H1 (cell line): ENCODE data around the gene TP53I3. TPM values are rescaled to one million over a fixed set of nuclear protein-coding genes. Genes with fewer than 3 reads are reported as not detected.

Experiments used
- CTCF ChIA-PET: fragments of 300-600 bp; sonication (Branson Sonifier 250); formaldehyde crosslinking; loops from one replicate; lab custom pipeline; 2021; ENCODE audit not compliant: partially characterized antibody; lab: Charles Lee
- POLR2A ChIA-PET: fragments of 300-600 bp; sonication (Branson Sonifier 250); formaldehyde crosslinking; loops from one replicate; lab custom pipeline; 2021; ENCODE audit warnings: inconsistent platforms; ENCODE audit not compliant: partially characterized antibody; lab: Charles Lee
- DNase-seq, 2 experiments: peaks; one replicate each; pipeline versions ENCODE4 v3.0.0 to v3.0.0-alpha.2; 2010 to 2022; ENCODE audit warnings: low spot score in 2 of 2, low read depth in 1 of 2, mixed read lengths in 1 of 2
- FAIRE-seq: peaks from 2 replicates; lab custom pipeline; 2011; peaks lifted over from hg19 to GRCh38; lab: Jason Lieb, UNC
- H2AFZ ChIP-seq: 2 replicates; pipeline ENCODE4 v1.8.1; 2012; ENCODE audit warnings: low read length, inconsistent platforms
- H2AK5ac ChIP-seq: 2 replicates; pipeline ENCODE4 v1.6.1; 2013; ENCODE audit warnings: low read depth, low read length
- H2BK120ac ChIP-seq: replicated peaks from 2 replicates; pipeline ENCODE3; 2013; ENCODE audit warnings: low read depth, low read length, inconsistent platforms
- H2BK12ac ChIP-seq: 2 replicates; pipeline ENCODE4 v1.6.1; 2013; ENCODE audit warnings: low read depth, low read length
- H2BK15ac ChIP-seq: 2 replicates; pipeline ENCODE4 v1.6.1; 2013; ENCODE audit warnings: low read length
- H2BK20ac ChIP-seq: 2 replicates; pipeline ENCODE4 v1.6.1; 2013; ENCODE audit warnings: low read length
- H2BK5ac ChIP-seq: 2 replicates; pipeline ENCODE4 v1.6.1; 2013; ENCODE audit warnings: low read depth, low read length
- H3K14ac ChIP-seq: 2 replicates; pipeline ENCODE4 v1.6.1; 2013; ENCODE audit warnings: inconsistent platforms; ENCODE audit not compliant: insufficient read length
- H3K18ac ChIP-seq: 2 replicates; pipeline ENCODE4 v1.6.1; 2013; ENCODE audit warnings: low read length; ENCODE audit errors: extremely low read depth
- H3K23ac ChIP-seq: 2 replicates; pipeline ENCODE4 v1.6.1; 2013; ENCODE audit warnings: inconsistent platforms; ENCODE audit not compliant: insufficient read length
- H3K23me2 ChIP-seq: 2 replicates; pipeline ENCODE4 v1.6.1; 2013; ENCODE audit warnings: low read depth, low read length
- H3K27ac ChIP-seq: 2 replicates; pipeline ENCODE4 v1.6.1; 2011; ENCODE audit warnings: low read depth, low read length, inconsistent platforms
- H3K27me3 ChIP-seq, 4 experiments: replicated peaks in 1 of 4; 1 replicate in 1 of 4; 2 replicates in 3 of 4; pipeline versions ENCODE4 v1.6.1 to v1.8.1; 2011 to 2013; ENCODE audit warnings: low read length in 3 of 4, mild to moderate bottlenecking in 3 of 4, inconsistent platforms in 2 of 4, mixed read lengths in 2 of 4, moderate library complexity in 1 of 4; ENCODE audit not compliant: control insufficient read depth in 3 of 4, insufficient read depth in 3 of 4; ENCODE audit errors: extremely low read depth in 1 of 4
- H3K36me3 ChIP-seq, 4 experiments: 2 replicates each; pipeline versions ENCODE4 v1.6.1 to v1.8.1; 2011 to 2013; ENCODE audit warnings: mild to moderate bottlenecking in 4 of 4, low read length in 3 of 4, moderate library complexity in 2 of 4, control low read depth in 1 of 4, inconsistent platforms in 1 of 4; ENCODE audit not compliant: insufficient read depth in 4 of 4, control insufficient read depth in 2 of 4
- H3K4ac ChIP-seq: replicated peaks from 2 replicates; pipeline ENCODE3; 2013; ENCODE audit warnings: low read length, low read depth, mixed read lengths, inconsistent platforms; ENCODE audit not compliant: insufficient read length
- H3K4me1 ChIP-seq, 4 experiments: replicated peaks in 1 of 4; 1 replicate in 1 of 4; 2 replicates in 3 of 4; pipeline versions ENCODE4 v1.6.1 to v1.8.1; 2011 to 2013; ENCODE audit warnings: low read length in 3 of 4, inconsistent platforms in 2 of 4, mixed read lengths in 1 of 4; ENCODE audit not compliant: insufficient read depth in 4 of 4, control insufficient read depth in 3 of 4
- H3K4me2 ChIP-seq, 2 experiments: 2 replicates each; pipeline versions ENCODE4 v1.6.1 to v1.8.1; 2011 to 2013; ENCODE audit warnings: low read depth in 2 of 2, low read length in 2 of 2, control low read depth in 1 of 2, inconsistent platforms in 1 of 2, mild to moderate bottlenecking in 1 of 2; ENCODE audit not compliant: insufficient read depth in 1 of 2
- H3K4me3 ChIP-seq, 4 experiments: fragments of 200-600, 300-600 bp in 1 of 4; sonication (generic), shearing (Covaris generic), sonication (Bioruptor Twin) in 1 of 4; 2 replicates each; pipeline versions ENCODE4 v1.5.1 to v1.8.1; 2011 to 2016; ENCODE audit warnings: low read length in 4 of 4, low read depth in 3 of 4, control low read depth in 2 of 4, inconsistent platforms in 2 of 4, mild to moderate bottlenecking in 2 of 4, mixed read lengths in 1 of 4, moderate library complexity in 1 of 4; ENCODE audit not compliant: insufficient read depth in 2 of 4; ENCODE audit errors: extremely low read depth in 1 of 4
- H3K56ac ChIP-seq: replicated peaks from 2 replicates; pipeline ENCODE3; 2013; ENCODE audit warnings: low read depth, mild to moderate bottlenecking, mixed read lengths, low read length, inconsistent platforms; ENCODE audit not compliant: insufficient read length
- H3K79me1 ChIP-seq: 2 replicates; pipeline ENCODE4 v1.6.1; 2013; ENCODE audit warnings: low read depth, low read length, control low read depth
- H3K79me2 ChIP-seq, 2 experiments: 2 replicates each; pipeline versions ENCODE4 v1.6.1 to v1.8.1; 2012 to 2013; ENCODE audit warnings: low read length in 2 of 2, mild to moderate bottlenecking in 2 of 2, inconsistent platforms in 1 of 2; ENCODE audit not compliant: insufficient read depth in 2 of 2, control insufficient read depth in 1 of 2
- H3K9ac ChIP-seq, 4 experiments: replicated peaks in 1 of 4; 1 replicate in 1 of 4; 2 replicates in 3 of 4; pipeline versions ENCODE4 v1.6.1 to v1.8.1; 2011 to 2013; ENCODE audit warnings: low read depth in 3 of 4, low read length in 3 of 4, control low read depth in 2 of 4, mild to moderate bottlenecking in 2 of 4, moderate library complexity in 2 of 4, inconsistent platforms in 1 of 4; ENCODE audit errors: extremely low read depth in 1 of 4
- H3K9me3 ChIP-seq, 2 experiments: 2 replicates each; pipeline versions ENCODE4 v1.6.1 to v1.8.1; 2012 to 2013; ENCODE audit warnings: mild to moderate bottlenecking in 2 of 2, moderate library complexity in 2 of 2, control low read depth in 1 of 2, inconsistent platforms in 1 of 2, low read depth in 1 of 2, low read length in 1 of 2, mixed read lengths in 1 of 2; ENCODE audit not compliant: insufficient read depth in 2 of 2
- H4K20me1 ChIP-seq, 2 experiments: replicated peaks in 1 of 2; 2 replicates each; pipeline versions ENCODE3 to v1.8.1; 2011 to 2013; ENCODE audit warnings: inconsistent platforms in 2 of 2, low read length in 2 of 2, mild to moderate bottlenecking in 1 of 2; ENCODE audit not compliant: insufficient read depth in 2 of 2, control insufficient read depth in 1 of 2
- H4K5ac ChIP-seq: 2 replicates; pipeline ENCODE4 v1.6.1; 2013; ENCODE audit warnings: low read length, low read depth, mixed read lengths, inconsistent platforms; ENCODE audit not compliant: insufficient read length
- H4K8ac ChIP-seq: 2 replicates; pipeline ENCODE4 v1.8.0; 2013; ENCODE audit warnings: mild to moderate bottlenecking, moderate library complexity, low read length, inconsistent platforms; ENCODE audit not compliant: insufficient read depth; ENCODE audit errors: extremely low read depth
- H4K91ac ChIP-seq: replicated peaks from 2 replicates; pipeline ENCODE3; 2013; ENCODE audit warnings: low read length, mixed read lengths, inconsistent platforms; ENCODE audit not compliant: insufficient read length
- CHD2 ChIP-seq: IDR thresholded peaks from 2 replicates; pipeline ENCODE4 v1.6.1; 2012; ENCODE audit warnings: low read length, improper control_type of control experiment
- CREB1 ChIP-seq: IDR thresholded peaks from 2 replicates; pipeline ENCODE4 v1.6.1; 2012; ENCODE audit warnings: inconsistent platforms
- FOSL1 ChIP-seq: IDR thresholded peaks from 2 replicates; pipeline ENCODE4 v1.6.1; 2011; ENCODE audit warnings: mild to moderate bottlenecking, low read depth, low read length, moderate library complexity; ENCODE audit not compliant: insufficient read depth
- POU5F1 ChIP-seq: IDR thresholded peaks from 2 replicates; pipeline ENCODE4 v1.6.1; 2011; ENCODE audit warnings: low read depth, mild to moderate bottlenecking, low read length, moderate library complexity
- RXRA ChIP-seq: IDR thresholded peaks from 2 replicates; pipeline ENCODE4 v1.6.1; 2011; ENCODE audit warnings: low read depth, mild to moderate bottlenecking, low read length, moderate library complexity; ENCODE audit not compliant: insufficient read depth
- SP4 ChIP-seq: IDR thresholded peaks from 2 replicates; pipeline ENCODE4 v1.6.1; 2012; ENCODE audit warnings: low read length, inconsistent platforms
- WGBS, 2 experiments: shearing (Covaris generic) in 1 of 2; methylation state at CpG; one replicate each; pipeline versions ENCODE4 v1.1.6 to v1.1.7; 2013 to 2015; ENCODE audit warnings: low lambda C conversion rate in 2 of 2, mixed read lengths in 2 of 2, inconsistent platforms in 1 of 2, low coverage in 1 of 2, missing lambda C conversion rate in 1 of 2; ENCODE audit not compliant: insufficient replicate concordance in 2 of 2, insufficient coverage in 1 of 2, insufficient read length in 1 of 2; ENCODE audit errors: extremely low coverage in 1 of 2, missing lambda C conversion rate in 1 of 2; 5-methylcytosine and 5-hydroxymethylcytosine counted together
- polyA plus RNA-seq, 7 experiments: library from polyadenylated mRNA; depleted of rRNA in 3 of 7; stranded (reverse) in 5 of 7; unstranded in 2 of 7; fragments of >200 nt in 5 of 7; fragments of 200-250 nt in 2 of 7; gene quantifications; 1 replicate in 5 of 7; 2 replicates in 1 of 7; 4 replicates in 1 of 7; pipeline versions ENCODE4 v1.2.1 to v1.2.3, GENCODE V29; 2011 to 2013; ENCODE audit warnings: missing spikeins in 2 of 7, mixed read lengths in 2 of 7
- total RNA-seq: library from RNA; stranded (reverse); fragmentation: NEBNext Ultra II Directional; extraction: Animal tissue kit (Norgen Biotek cat#: 25700); gene quantifications from 2 replicates; pipeline ENCODE4 v1.2.1, GENCODE V29; 2021
- TF ChIP-seq, protein P1 (sequence below), 3 experiments: IDR thresholded peaks; 1 replicate in 2 of 3; 2 replicates in 1 of 3; pipeline versions ENCODE4 v1.5.1 to v1.6.1; 2011; ENCODE audit warnings: low read length in 3 of 3, mild to moderate bottlenecking in 3 of 3, inconsistent platforms in 2 of 3, low read depth in 1 of 3, moderate library complexity in 1 of 3; ENCODE audit not compliant: insufficient read depth in 1 of 3; ENCODE audit errors: control extremely low read depth in 1 of 3

Gene TP53I3
- total and polyA plus RNA-seq, 2 of the 8 experiments (the other 6 are each of a cell fraction or from before 2014, with no cell fraction given) = 29.4 to 34.5 TPM

- H2BK5ac ChIP-seq = no peak overlapping the region
- no peak overlapping the region for H3K27ac ChIP-seq
- TF ChIP-seq SP4 (no peak), RXRA (no peak), FOSL1 (no peak), CHD2 (no peak), POU5F1 (no peak), CREB1 (no peak)
- TF ChIP-seq, protein P1, sequence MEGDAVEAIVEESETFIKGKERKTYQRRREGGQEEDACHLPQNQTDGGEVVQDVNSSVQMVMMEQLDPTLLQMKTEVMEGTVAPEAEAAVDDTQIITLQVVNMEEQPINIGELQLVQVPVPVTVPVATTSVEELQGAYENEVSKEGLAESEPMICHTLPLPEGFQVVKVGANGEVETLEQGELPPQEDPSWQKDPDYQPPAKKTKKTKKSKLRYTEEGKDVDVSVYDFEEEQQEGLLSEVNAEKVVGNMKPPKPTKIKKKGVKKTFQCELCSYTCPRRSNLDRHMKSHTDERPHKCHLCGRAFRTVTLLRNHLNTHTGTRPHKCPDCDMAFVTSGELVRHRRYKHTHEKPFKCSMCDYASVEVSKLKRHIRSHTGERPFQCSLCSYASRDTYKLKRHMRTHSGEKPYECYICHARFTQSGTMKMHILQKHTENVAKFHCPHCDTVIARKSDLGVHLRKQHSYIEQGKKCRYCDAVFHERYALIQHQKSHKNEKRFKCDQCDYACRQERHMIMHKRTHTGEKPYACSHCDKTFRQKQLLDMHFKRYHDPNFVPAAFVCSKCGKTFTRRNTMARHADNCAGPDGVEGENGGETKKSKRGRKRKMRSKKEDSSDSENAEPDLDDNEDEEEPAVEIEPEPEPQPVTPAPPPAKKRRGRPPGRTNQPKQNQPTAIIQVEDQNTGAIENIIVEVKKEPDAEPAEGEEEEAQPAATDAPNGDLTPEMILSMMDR (IDR thresholded peaks at IDR 0.05; ENCODE audit: control extremely low read depth in 1 of 3, insufficient read depth in 1 of 3, low read depth in 1 of 3, low read length in 3 of 3) = no peak
- H2AFZ ChIP-seq = no peak overlapping the region
- H3K79me1 ChIP-seq = peaks cover 2% of the 10 kb centered on the region; the same call in 1 of the 2 replicates
- no peaks in the 10 kb centered on the region for H3K4me1 ChIP-seq
- H3K18ac ChIP-seq = no peak overlapping the region
- H4K5ac ChIP-seq = no peak overlapping the region
- ChIA-PET CTCF (interaction anchor here (0.6 to 0.7 kb wide), 2 partner anchors 18 to 160 kb away, joined by 3 to 4 read pairs; no protein-coding TSS in a partner anchor), POLR2A (no interaction called here)
- peaks cover 15 to 34% (median 19%) of the 10 kb centered on the region in 4 experiments for H3K36me3 ChIP-seq
- H4K8ac ChIP-seq = no peak overlapping the region
- no peak overlapping the region for H2BK120ac ChIP-seq
- peaks cover 0 to 4% of the 10 kb centered on the region in 2 experiments for H4K20me1 ChIP-seq
- no peak overlapping the region for H3K14ac ChIP-seq
- no peak overlapping the region for H4K91ac ChIP-seq
- no peak overlapping the region for H3K4me3 ChIP-seq
- H2AK5ac ChIP-seq = no peak overlapping the region
- DNase-seq (no peak), FAIRE-seq (no peak)
- no peaks in the 10 kb centered on the region for H3K27me3 ChIP-seq
- H2BK15ac ChIP-seq = no peak overlapping the region
- H3K56ac ChIP-seq = no peak overlapping the region
- H3K23ac ChIP-seq = no peak overlapping the region
- H2BK12ac ChIP-seq = no peak overlapping the region
- no peak overlapping the region for H3K4ac ChIP-seq
- peaks cover 0 to 47% of the 10 kb centered on the region in 2 experiments; a peak in 2 of 4 replicates for H3K79me2 ChIP-seq
- WGBS, 2 experiments = 91% methylated on average over 4 of the region's 4 CpGs; no CpG with 5 or more reads in 1 of the 2 experiments
- no peak overlapping the region for H3K4me2 ChIP-seq
- no peaks in the 10 kb centered on the region for H3K23me2 ChIP-seq
- H3K9ac ChIP-seq = no peak overlapping the region
- H3K9me3 ChIP-seq = no peaks in the 10 kb centered on the region
- H2BK20ac ChIP-seq = no peak overlapping the region
Observed at GRCh38 chr2:24040511-24040910, 44.1 kb downstream of the TP53I3 start.
